Fibroblast of the aortic adventitia (primary cell): ENCODE data around the gene SPEM3. TPM values are rescaled to one million over a fixed set of nuclear protein-coding genes. Genes with fewer than 3 reads are reported as not detected.

Source experiments
- DNase-seq: peaks from one replicate; pipeline ENCODE4 v3.0.0-alpha.2; 2010; ENCODE audit warnings: low read depth
- H3K4me3 ChIP-seq: 2 replicates; pipeline ENCODE4 v1.5.1; 2011; ENCODE audit warnings: low read depth, mild to moderate bottlenecking, control low read depth, low read length, moderate library complexity
- total RNA-seq: library from RNA; depleted of rRNA; stranded (reverse); fragments of >200 nt; gene quantifications from 2 replicates; pipeline ENCODE4 v1.2.3, GENCODE V29; 2012; ENCODE audit warnings: low replicate concordance
- TF ChIP-seq, protein P1 (sequence below): IDR thresholded peaks from 2 replicates; pipeline ENCODE4 v1.5.1; 2011; ENCODE audit warnings: mild to moderate bottlenecking, low read length, control low read depth, inconsistent platforms; ENCODE audit not compliant: insufficient read depth

The SPEM3 gene
- total RNA-seq, 1 donor = not detected

DNA sequence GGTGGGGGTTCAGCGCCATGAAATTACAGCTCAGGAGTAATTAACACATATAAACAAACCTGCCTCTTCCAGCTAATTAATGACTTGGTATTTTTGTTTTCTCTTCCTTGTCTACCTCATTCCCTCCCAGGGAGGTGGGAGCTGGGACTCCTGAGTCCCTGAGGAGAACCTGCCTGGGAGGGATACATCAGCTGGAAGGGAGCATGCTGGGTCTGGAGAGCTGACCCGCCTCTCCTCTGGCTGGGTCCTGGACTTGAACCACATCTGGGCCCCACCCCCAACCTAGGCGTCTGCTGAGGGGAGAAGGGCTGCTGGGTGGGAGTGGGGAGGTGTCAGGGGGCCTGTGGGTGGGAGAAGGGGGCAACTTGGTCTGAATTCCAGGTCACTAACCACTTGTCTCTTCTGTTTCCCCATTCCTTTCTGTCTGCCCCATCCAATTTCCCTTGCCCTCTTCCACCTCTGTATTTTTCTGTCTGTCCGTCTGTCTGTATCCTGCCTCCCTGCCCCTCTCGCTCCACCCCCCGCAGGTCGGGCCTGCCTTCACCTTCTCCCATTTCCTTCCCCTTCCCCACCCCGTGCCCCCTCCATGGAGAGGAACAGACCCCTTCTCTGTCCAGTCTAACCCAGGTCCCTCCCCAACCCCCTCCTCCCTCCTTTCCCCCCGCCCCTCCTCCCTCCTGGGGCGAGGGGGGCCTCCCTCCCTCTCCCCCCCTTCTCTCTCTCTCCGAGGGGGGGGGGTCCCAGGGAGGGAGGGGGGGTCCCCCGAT, 21.0 kb upstream of the SPEM3 start, which contains the start of gene NLGN2:
TSS of gene NLGN2 (plus strand) at position 361 of the 767 bp plus-strand sequence. CDS start 411 bp downstream, outside the sequence.
- no peak for DNase-seq
- TF ChIP-seq, protein P1, sequence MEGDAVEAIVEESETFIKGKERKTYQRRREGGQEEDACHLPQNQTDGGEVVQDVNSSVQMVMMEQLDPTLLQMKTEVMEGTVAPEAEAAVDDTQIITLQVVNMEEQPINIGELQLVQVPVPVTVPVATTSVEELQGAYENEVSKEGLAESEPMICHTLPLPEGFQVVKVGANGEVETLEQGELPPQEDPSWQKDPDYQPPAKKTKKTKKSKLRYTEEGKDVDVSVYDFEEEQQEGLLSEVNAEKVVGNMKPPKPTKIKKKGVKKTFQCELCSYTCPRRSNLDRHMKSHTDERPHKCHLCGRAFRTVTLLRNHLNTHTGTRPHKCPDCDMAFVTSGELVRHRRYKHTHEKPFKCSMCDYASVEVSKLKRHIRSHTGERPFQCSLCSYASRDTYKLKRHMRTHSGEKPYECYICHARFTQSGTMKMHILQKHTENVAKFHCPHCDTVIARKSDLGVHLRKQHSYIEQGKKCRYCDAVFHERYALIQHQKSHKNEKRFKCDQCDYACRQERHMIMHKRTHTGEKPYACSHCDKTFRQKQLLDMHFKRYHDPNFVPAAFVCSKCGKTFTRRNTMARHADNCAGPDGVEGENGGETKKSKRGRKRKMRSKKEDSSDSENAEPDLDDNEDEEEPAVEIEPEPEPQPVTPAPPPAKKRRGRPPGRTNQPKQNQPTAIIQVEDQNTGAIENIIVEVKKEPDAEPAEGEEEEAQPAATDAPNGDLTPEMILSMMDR = no peak
- H3K4me3 ChIP-seq = no peak within 1 kb of the TSS

DNA sequence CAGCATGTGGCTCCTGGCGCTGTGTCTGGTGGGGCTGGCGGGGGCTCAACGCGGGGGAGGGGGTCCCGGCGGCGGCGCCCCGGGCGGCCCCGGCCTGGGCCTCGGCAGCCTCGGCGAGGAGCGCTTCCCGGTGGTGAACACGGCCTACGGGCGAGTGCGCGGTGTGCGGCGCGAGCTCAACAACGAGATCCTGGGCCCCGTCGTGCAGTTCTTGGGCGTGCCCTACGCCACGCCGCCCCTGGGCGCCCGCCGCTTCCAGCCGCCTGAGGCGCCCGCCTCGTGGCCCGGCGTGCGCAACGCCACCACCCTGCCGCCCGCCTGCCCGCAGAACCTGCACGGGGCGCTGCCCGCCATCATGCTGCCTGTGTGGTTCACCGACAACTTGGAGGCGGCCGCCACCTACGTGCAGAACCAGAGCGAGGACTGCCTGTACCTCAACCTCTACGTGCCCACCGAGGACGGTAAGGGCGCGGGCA, 20.4 kb upstream of the SPEM3 start:
- no peak for DNase-seq
- TF ChIP-seq, protein P1 = no peak
- H3K4me3 ChIP-seq = no peak overlapping the region

DNA sequence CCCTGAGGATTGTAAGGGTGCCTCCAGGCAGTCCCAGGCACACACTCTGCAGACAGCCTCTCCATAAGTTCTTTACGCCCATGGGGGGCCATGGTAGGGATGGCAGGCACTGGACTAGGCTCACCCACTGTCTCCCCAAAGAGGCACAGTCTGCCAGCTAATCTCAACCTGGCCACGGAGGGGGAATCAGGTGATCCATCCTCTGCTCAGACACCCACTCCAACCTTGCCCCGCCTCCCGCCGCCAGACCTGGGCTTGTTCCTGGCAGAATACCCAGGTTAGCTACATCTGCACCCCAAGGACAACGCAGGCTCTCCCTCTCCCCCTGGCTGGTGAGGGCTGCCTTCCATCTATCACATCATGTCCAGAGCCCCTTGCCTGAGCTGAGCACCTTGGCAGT, 19.8 kb upstream of the SPEM3 start:
- DNase-seq = no peak
- TF ChIP-seq, protein P1 = no peak
- no peak overlapping the region for H3K4me3 ChIP-seq

DNA sequence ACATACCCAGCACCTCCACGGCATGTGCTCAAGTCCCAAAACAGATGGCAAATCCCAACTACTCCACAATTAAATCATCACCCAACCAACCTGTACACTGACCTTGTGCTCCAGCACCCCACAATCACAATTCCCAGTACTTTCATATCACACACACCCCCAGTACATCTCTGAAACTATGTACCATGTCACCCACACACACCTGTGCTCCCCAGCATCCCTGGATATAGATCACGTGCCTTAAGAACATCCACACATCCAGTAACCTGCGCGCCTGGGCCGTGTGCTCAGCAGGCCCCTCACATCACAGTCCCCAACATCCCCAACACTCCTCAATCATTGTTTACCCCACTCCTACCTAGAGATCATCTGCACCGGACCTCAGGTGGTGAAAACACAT, 18.9 kb upstream of the SPEM3 start:
- no peak overlapping the region for H3K4me3 ChIP-seq
- TF ChIP-seq, protein P1 = no peak
- no peak for DNase-seq

DNA sequence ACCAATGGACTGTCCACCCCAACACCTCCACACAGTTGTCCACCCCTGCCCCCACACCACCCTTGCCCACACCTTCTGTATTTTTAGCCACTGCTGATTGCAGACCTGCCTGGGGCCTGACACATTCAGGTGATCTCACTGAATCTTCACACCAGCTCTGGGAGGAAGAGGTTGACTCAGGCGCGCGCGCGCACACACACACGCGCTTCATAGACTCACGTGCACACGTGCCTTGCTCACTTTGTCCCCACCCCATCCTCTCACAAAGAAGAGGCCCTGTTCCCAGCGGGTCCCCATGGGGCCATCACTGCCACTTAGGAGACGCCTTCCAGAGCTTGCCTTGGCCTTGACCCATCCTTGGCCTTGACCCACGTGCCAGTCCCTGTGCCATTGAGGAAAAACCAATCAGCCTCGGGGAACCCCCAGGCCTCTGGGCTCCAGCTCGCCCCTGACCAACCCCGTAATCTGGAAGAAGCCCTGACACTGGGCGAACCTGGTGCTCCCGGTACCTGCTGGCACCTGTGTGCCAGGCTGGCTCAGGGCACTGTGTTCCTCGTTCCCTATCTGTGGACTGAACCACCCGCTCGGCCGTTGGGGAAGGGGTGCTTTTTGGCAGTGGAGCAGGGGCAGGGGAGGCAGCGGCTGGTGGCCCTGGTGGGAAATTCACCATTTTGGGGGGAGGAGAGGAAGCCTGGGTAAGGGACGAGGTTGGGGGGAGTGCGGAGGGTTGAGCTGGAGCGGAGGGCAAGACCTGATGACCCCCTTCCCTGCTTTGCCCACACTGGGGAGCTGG, 17.8 kb upstream of the SPEM3 start:
- TF ChIP-seq, protein P1 = no peak
- no peak overlapping the region for H3K4me3 ChIP-seq
- DNase-seq = no peak

DNA sequence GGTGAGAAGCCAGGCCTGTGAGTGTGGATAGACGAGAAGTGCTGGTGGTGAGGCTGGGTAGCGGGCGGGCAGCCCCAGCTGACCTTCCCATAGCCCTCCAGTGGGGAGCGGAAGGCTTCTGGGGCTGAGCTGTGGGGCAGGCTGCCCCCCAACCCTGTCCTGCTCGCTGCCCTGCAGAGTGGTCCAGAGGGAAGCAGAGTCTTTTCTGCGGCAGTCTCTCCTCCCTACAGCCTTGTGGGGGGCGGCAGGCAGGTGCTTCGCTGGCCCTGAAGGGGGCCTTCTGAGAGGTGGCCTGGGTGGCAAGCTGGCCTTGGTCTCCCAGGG, 17.3 kb upstream of the SPEM3 start:
- H3K4me3 ChIP-seq = no peak overlapping the region
- TF ChIP-seq, protein P1 = no peak
- DNase-seq = no peak
